Tibial nerve (tissue), 4 donors: Measurements from ENCODE around the gene ADAMTSL1. TPM values are rescaled to one million over a fixed set of nuclear protein-coding genes. Genes with fewer than 3 reads are reported as not detected.

Source experiments
- DNase-seq, 2 donors: peaks; one replicate each; pipeline ENCODE4 v3.0.0-alpha.2; 2019; ENCODE audit warnings: low spot score in 2 of 2
- H3K27ac ChIP-seq, 4 donors: fragments of 200-600 bp; sonication (generic) in 3 of 4; one replicate each; pipeline ENCODE4 v1.5.1; 2017 to 2019; ENCODE audit warnings: mild to moderate bottlenecking in 1 of 4
- H3K27me3 ChIP-seq, 2 donors: fragments of 200-600 bp; sonication (generic) in 1 of 2; one replicate each; pipeline versions ENCODE4 v1.5.1 to v1.6.0; 2017 to 2019
- H3K36me3 ChIP-seq, 3 donors: fragments of 200-600 bp; sonication (generic); one replicate each; pipeline ENCODE4 v1.5.1; 2018 to 2019
- H3K4me1 ChIP-seq, 4 donors: fragments of 200-600 bp; sonication (generic) in 3 of 4; one replicate each; pipeline ENCODE4 v1.5.1; 2017 to 2019
- H3K4me3 ChIP-seq, 4 donors: fragments of 200-600 bp; sonication (generic) in 3 of 4; one replicate each; pipeline ENCODE4 v1.5.1; 2017 to 2019; ENCODE audit warnings: mild to moderate bottlenecking in 1 of 4, moderate library complexity in 1 of 4
- H3K9me3 ChIP-seq, 4 donors: fragments of 200-600 bp; sonication (generic) in 3 of 4; one replicate each; pipeline ENCODE4 v1.5.1; 2017 to 2019
- EP300 ChIP-seq, 2 donors: sonication (generic); formaldehyde crosslinking; IDR thresholded peaks; one replicate each; pipeline ENCODE4 v1.6.1; 2017; ENCODE audit warnings: antibody characterized with exemption in 2 of 2, mild to moderate bottlenecking in 1 of 2
- POLR2A ChIP-seq, 2 donors: fragments of 450-650 bp; IDR thresholded peaks; one replicate each; pipeline ENCODE4 v1.6.1; 2017; ENCODE audit warnings: antibody characterized with exemption in 2 of 2, mild to moderate bottlenecking in 2 of 2, moderate library complexity in 2 of 2
- WGBS, 2 donors: methylation state at CpG; one replicate each; pipeline ENCODE4 v1.1.5; 2018; 5-methylcytosine and 5-hydroxymethylcytosine counted together
- total RNA-seq, 4 donors: library from RNA; depleted of rRNA; stranded (reverse); fragments of >200 nt; gene quantifications; one replicate each; pipeline ENCODE4 v1.1.0, GENCODE V29; 2016
- TF ChIP-seq, protein P1 (sequence below), 5 experiments: fragments of 200-600 bp in 3 of 5; fragments of 450-650 bp in 2 of 5; sonication (generic) in 3 of 5; IDR thresholded peaks; one replicate each; pipeline ENCODE4 v1.5.1; 2016 to 2019; ENCODE audit warnings: antibody characterized with exemption in 5 of 5, mild to moderate bottlenecking in 3 of 5, moderate library complexity in 2 of 5

ADAMTSL1 gene
- total RNA-seq, 4 donors from 2014 or later = 11.9 to 27.1 (median 21.3) TPM

DNA sequence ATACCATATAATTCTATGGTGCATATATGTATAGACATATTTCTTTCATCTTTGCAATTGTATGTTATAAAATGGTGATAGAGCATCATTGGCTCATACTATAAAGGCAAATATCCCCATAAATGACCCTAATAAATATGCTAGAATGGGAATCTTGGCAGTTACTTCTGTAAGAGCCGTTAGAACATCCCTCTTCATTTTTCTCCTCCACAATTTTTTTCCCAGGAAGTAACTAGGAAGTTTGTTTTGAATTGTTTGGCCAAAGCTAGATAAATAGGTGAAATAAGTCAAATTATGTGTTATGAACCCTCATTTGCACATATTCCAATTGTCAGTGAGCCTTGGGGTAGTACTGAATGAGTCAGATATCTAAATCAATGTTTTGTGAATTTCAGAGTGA lies 209.9 kb downstream of the ADAMTSL1 start:
- no peak overlapping the region for H3K4me3 ChIP-seq
- H3K36me3 ChIP-seq = no peaks in the 10 kb centered on the region
- H3K4me1 ChIP-seq = peaks cover 0 to 34% (median 11%) of the 10 kb centered on the region in 4 donors
- no peaks in the 10 kb centered on the region for H3K9me3 ChIP-seq
- peak overlapping the region in 3 of 4 donors; percentile 45 to 75 (median 69) for H3K27ac ChIP-seq
- DNase-seq = no peak
- TF ChIP-seq, protein P1, sequence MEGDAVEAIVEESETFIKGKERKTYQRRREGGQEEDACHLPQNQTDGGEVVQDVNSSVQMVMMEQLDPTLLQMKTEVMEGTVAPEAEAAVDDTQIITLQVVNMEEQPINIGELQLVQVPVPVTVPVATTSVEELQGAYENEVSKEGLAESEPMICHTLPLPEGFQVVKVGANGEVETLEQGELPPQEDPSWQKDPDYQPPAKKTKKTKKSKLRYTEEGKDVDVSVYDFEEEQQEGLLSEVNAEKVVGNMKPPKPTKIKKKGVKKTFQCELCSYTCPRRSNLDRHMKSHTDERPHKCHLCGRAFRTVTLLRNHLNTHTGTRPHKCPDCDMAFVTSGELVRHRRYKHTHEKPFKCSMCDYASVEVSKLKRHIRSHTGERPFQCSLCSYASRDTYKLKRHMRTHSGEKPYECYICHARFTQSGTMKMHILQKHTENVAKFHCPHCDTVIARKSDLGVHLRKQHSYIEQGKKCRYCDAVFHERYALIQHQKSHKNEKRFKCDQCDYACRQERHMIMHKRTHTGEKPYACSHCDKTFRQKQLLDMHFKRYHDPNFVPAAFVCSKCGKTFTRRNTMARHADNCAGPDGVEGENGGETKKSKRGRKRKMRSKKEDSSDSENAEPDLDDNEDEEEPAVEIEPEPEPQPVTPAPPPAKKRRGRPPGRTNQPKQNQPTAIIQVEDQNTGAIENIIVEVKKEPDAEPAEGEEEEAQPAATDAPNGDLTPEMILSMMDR (IDR thresholded peaks at IDR 0.05) = no peak
- TF ChIP-seq EP300 (IDR thresholded peaks at IDR 0.05) (no peak), POLR2A (IDR thresholded peaks at IDR 0.05) (no peak)
- 25 to 33% methylated on average over 1 of the region's 1 CpG for WGBS, 2 donors
- H3K27me3 ChIP-seq = no peaks in the 10 kb centered on the region

DNA sequence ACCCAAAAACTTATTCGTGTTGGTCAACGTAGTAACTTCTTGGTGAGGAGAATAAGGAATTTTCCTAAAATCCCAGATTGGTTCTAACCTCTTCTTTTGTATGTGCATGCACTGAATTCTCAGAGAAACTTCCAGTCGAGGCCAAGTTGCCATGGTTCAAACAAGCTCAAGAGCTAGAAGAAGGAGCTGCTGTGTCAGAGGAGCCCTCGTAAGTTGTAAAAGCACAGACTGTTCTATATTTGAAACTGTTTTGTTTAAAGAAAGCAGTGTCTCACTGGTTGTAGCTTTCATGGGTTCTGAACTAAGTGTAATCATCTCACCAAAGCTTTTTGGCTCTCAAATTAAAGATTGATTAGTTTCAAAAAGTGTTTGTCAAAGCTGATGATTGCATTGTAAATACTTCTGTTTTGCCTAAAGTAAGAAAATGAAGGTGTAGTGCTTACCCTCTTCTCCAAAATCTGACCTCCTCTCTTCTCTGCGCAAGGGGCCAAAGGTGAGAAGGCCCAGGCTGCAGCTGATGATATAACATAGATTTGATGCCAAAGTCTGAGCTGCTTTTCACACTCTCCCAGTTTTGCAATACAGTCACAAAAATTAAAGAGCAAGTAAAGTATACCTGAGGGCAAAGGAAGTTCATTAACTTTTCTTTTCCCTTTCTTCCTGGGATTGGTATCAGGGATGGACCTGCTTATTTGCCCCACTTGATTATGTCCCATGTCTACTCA lies 210.8 kb downstream of the ADAMTSL1 start:
- no peak overlapping the region for H3K4me3 ChIP-seq
- peaks cover 0 to 25% (median 7%) of the 10 kb centered on the region in 4 donors for H3K4me1 ChIP-seq
- TF ChIP-seq, protein P1 (IDR thresholded peaks at IDR 0.05) = no peak
- peak in 1 of 2 donors; percentile 24 for TF ChIP-seq EP300 (IDR thresholded peaks at IDR 0.05)
- no peaks in the 10 kb centered on the region for H3K36me3 ChIP-seq
- 31 to 44% methylated on average over 5 of the region's 5 CpGs for WGBS, 2 donors
- peak overlapping the region in 3 of 4 donors; percentile 45 to 75 (median 69) for H3K27ac ChIP-seq
- no peaks in the 10 kb centered on the region for H3K9me3 ChIP-seq
- no peak for DNase-seq
- no peaks in the 10 kb centered on the region for H3K27me3 ChIP-seq

DNA sequence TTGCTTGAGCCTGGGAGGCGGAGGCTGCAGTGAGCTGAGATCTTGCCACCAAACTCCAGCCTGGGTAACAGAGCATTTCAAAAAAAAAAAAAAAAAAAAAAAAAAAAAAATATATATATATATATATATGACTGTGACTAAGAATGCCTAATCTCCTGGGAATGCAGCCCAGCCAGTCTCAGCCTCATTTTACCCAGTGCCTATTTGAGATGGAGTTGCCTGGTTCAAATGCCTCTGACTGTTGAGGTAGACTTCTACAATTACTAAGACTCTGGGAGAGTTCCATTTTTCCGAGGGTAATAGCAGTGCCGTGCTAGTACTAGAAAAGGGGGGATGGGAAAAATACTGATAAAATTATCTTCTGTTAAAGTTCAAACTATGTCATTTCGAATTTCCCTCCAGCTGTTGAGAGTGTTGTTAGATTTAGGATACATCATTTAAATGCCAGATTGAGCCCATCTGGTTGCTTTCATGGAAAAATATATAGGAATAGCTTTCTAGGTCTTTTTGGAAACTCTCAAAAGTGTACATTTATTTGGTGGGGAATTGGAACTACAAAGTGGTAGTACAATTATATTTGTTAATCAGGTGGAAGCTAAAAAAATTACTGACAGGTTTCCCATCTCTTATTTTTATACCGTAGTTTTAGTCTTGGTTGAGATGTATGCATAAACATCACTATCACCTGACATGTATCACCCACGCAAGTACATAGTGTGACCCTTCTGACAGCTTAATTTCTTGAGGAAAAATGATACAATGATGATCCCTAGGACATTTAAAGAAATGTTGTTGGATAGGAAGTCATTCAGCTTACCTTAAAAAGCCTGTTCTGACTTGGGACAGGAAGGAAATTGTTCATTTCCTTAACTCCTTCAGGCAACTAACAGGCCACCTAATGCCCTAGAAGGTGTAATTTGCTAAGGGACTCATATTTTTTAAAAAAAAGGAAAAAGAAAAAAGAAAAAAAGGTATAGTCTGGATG lies 214.9 kb downstream of the ADAMTSL1 start:
- Histone ChIP-seq H3K36me3 (no peaks in the 10 kb centered on the region), H3K27me3 (no peaks in the 10 kb centered on the region), H3K27ac (no peak overlapping the region), H3K4me3 (no peak overlapping the region), H3K4me1 (peaks cover 0 to 20% (median 7%) of the 10 kb centered on the region in 4 donors), H3K9me3 (no peaks in the 10 kb centered on the region)
- WGBS, 2 donors = 75 to 90% methylated on average over 6 of the region's 6 CpGs
- no peak for DNase-seq
- TF ChIP-seq, protein P1 (IDR thresholded peaks at IDR 0.05) = no peak
- TF ChIP-seq POLR2A (IDR thresholded peaks at IDR 0.05) = no peak
- no peak for TF ChIP-seq EP300 (IDR thresholded peaks at IDR 0.05)

DNA sequence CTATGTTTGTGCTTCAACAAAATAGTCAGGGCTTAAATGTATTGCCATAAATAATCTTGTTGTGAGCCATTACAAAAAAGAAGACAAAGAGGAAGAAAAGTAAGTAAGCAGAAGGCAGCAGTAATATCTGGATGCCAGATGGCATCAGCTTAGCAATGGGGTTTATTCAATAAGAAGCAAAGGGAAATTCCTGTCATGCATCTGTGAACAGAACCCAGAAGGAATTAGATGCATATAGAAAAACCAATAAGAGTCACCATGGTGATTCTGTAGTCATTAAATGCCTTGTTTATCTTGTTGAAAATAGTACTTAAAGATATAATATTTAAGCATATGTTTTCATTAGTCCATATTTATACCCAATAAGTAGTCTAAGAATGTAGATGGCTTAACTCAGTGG lies 216.0 kb downstream of the ADAMTSL1 start:
- no peaks in the 10 kb centered on the region for H3K36me3 ChIP-seq
- TF ChIP-seq, protein P1 (IDR thresholded peaks at IDR 0.05) = no peak
- TF ChIP-seq POLR2A (IDR thresholded peaks at IDR 0.05) (no peak), EP300 (IDR thresholded peaks at IDR 0.05) (no peak)
- peaks cover 0 to 5% (median 0%) of the 10 kb centered on the region in 4 donors for H3K9me3 ChIP-seq
- no peak for DNase-seq
- peaks cover 0 to 10% (median 2%) of the 10 kb centered on the region in 4 donors for H3K4me1 ChIP-seq
- no peak overlapping the region for H3K4me3 ChIP-seq
- no peak overlapping the region for H3K27ac ChIP-seq
- no peaks in the 10 kb centered on the region for H3K27me3 ChIP-seq
